NK-92 (cell line): Measurements from ENCODE around the gene MPHOSPH9.
A peak's percentile ranks its signal among the peaks of the same experiment; 100 is the strongest.

Experiments
- DNase-seq: peaks from one replicate; lab custom pipeline; 2025; ENCODE audit not compliant: unreplicated experiment; lab: John Stamatoyannopoulos, UW

Gene MPHOSPH9, protein sequence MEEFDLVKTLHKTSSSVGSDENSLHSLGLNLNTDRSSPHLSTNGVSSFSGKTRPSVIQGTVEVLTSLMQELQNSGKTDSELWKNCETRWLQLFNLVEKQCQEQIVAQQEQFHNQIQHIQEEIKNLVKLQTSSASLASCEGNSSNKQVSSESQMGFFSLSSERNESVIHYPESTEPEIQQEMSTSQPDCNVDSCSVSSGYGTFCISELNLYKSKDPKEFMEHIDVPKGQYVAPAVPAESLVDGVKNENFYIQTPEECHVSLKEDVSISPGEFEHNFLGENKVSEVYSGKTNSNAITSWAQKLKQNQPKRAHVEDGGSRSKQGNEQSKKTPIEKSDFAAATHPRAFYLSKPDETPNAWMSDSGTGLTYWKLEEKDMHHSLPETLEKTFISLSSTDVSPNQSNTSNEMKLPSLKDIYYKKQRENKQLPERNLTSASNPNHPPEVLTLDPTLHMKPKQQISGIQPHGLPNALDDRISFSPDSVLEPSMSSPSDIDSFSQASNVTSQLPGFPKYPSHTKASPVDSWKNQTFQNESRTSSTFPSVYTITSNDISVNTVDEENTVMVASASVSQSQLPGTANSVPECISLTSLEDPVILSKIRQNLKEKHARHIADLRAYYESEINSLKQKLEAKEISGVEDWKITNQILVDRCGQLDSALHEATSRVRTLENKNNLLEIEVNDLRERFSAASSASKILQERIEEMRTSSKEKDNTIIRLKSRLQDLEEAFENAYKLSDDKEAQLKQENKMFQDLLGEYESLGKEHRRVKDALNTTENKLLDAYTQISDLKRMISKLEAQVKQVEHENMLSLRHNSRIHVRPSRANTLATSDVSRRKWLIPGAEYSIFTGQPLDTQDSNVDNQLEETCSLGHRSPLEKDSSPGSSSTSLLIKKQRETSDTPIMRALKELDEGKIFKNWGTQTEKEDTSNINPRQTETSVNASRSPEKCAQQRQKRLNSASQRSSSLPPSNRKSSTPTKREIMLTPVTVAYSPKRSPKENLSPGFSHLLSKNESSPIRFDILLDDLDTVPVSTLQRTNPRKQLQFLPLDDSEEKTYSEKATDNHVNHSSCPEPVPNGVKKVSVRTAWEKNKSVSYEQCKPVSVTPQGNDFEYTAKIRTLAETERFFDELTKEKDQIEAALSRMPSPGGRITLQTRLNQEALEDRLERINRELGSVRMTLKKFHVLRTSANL

DNA sequence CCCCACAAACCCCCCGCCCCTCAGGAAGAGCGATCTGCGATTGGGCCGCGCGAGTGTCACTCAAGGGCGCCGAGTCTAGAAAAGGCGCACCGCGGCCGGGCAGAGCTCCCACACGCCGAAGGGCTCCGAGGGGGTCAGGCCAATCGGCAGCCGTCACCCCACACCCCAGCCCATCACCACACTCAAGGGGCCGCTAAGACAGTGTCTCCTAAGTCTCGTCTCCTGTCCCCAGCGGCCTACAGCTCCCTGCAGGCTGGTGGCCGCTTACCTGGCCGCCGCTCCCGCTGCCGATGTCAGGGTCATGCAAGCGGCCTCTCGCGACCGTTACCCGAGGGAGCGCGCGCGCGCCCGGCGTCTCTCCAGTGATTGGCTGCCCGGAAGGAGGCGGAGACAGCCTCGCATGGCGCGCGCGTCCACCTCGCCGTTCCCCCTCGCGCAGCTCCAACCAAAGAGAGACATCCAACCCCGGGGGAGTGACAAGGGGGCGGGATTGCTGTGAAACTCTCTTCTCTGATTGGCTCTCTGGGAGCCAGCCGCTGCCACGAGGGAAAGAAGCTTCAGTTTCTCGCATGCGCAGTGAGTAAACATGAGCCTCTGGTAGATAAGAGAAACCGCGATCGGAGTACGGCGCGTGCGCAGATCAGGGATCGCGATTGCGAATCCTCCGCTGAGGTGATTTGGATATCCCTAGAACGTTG lies at the start of gene MPHOSPH9, which contains the start of gene MTRFR:
MPHOSPH9 (minus strand) TSS at position 335 of the 698 bp plus-strand sequence. CDS start 2,777 bp downstream, outside the sequence.
MTRFR (plus strand) TSS at position 630 of the 698 bp plus-strand sequence. CDS start 20,239 bp downstream, outside the sequence.
- DNase-seq, result peak; percentile 98

DNA sequence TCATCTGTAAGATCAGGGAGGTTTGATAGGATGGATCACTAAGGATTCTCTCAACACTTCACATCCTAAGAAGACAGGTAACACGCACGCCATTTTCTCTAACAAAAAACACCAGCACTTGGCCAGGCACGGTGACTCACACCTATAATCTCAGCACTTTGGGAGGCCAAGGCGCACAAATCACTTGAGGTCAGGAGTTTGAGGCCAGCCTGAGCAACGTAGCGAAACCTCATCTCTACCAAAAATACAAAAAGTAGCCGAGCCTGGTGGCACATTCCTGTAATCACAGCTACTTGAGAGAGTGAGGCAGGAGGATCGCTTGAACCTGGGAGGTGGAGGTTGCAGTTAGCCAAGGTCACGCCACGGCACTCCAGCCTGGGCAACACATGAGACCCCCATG lies 49.2 kb upstream of the MPHOSPH9 start:
- DNase-seq, result no peak

DNA sequence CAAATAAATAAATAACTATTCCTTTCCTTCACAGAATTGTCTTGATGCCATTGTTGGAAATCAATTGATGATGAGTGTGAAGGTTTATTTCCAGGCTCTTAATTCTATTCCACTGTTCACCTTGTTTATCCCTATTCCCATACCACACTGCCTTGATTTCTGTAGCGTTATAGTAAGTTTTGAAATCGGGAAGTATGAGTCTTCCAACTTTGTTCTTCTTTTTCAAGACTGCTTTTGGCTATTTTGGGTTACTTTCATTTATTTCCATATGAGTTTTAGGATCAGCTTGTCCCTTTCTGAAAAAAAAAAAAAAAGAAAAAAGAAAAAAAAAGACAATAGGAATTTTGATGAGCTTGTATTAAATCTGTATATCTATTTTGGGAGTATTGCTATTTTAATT lies 48.0 kb upstream of the MPHOSPH9 start:
- DNase-seq, result no peak

DNA sequence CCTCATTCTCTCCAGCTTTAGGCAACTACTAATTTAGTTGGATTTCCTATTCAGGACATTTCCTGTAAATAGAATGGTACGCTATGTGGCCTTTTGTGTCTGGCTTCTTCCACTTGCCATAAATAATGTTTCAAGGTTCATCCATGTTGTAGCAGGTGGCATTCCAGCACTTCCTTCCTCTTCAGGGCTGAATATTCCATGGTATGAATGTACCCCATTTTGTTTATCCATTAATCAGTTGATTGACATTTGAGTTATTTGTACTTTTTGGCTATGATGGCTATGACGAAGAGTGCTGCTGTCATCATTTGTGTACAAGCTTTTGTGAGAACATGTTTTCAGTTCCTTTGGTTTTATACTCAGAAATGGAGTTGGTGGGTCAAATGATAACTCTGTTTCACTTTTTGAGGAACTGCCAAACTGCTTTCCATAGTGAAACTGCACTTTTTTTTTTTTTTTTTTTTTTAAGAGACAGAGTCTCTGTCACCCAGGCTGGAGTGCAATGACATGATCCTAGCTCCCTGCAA lies 45.2 kb upstream of the MPHOSPH9 start:
- DNase-seq, result no peak

DNA sequence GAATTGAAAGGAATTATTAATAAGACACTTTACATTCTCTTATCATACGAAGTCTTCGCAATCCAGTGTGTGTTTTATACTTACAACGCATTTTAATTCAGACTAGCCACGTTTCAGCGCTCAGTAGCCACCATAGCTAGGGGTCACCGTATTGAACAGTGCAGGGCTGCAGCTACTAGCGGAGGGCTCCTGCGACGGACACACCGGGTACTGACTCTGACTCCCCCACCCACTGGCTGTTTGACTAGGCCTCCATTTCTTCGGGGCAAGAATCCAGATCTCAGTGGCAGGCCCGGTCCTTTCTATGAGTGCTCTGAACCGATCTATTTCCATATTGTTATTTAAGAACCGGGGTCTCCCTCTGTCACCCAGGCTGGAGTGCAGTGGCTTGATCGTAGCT lies 40.2 kb upstream of the MPHOSPH9 start:
- DNase-seq, result no peak

DNA sequence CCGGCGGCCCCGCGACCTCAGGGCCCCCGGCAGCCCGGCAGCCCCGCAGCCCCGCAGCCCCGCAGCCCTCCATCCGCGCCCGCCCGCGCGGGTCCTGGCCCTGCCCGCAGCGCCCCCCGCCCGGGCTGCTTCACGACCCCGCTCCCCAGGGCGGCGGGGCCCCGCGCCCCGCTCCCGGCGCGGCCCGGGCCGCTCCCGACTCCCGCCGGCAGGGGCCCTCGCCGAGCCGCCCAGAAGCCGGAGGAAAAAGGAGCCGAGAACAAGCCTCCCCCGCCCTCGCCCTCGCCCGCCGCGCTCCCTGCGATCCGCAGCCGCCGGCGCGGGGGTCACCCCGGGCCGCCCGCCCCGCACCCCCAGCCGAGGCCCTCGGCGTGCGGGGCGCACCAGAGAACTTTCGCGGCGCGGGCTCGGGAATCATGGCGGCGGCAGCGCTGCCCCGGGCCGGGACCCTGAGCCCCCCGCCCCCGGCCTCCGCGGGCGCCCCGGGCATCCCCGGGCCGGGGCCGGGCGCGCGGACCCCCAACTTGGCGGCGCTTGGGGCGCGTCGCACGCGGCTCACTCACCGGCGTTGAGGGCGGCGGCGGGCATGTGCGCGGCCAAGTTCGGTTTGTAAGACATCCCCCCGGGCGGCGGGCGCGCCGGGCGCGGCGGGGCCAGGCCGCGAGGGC lies 38.2 kb upstream of the MPHOSPH9 start:
- no peak for DNase-seq

DNA sequence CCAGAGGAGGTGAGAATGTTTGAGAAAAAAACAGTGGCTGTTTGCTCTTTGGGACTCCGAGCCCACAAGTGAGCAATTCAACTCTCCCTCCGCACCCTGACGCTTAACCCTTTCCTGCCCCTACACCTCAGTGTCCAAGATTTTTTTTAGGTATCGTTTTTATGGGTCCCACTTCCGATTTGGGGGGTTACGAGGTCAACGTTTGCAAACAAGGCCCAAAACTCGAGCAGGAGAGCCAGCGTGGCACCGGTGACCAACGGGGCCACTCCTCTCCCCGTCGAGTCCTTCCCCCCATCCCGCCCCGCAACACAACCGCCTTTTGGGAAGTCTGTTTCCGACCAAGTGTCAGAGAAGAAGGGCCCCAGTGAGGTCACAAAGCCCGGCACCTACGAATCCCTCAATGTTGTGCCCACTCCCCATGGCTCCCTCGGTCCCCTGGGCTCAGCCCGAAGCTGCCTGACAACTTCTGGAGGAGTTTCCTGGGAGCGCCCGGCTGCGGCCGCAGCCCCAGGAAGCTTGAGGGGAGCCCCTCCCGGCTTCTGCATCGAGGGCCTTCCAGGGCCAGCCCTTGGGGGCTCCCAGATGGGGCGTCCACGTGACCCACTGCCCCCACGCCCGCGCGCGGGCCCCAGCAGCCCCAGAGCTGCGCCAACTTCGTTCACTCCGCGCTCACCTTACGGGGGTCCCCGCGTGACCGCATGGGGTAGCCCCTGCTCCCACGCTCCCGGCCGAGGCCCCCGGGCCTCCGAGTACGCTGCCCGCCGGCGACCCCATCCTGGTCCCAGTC lies 37.5 kb upstream of the MPHOSPH9 start:
- DNase-seq, result no peak

DNA sequence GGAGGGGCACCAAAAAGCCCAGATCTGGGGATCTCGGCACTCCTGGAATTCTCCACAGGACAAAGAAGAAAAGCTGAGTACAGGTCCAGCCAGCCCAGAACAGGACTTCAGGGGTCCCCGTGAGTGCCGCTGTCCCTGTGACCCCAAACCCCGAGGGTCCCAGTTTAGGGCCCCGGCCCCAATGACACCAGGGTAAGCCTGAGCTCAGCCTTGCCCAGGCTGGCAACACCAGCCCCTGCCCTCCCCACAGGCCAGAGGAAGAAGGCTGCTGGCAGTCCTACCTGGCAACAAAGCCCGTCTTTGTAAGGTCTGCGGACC lies 36.9 kb upstream of the MPHOSPH9 start:
- no peak for DNase-seq

DNA sequence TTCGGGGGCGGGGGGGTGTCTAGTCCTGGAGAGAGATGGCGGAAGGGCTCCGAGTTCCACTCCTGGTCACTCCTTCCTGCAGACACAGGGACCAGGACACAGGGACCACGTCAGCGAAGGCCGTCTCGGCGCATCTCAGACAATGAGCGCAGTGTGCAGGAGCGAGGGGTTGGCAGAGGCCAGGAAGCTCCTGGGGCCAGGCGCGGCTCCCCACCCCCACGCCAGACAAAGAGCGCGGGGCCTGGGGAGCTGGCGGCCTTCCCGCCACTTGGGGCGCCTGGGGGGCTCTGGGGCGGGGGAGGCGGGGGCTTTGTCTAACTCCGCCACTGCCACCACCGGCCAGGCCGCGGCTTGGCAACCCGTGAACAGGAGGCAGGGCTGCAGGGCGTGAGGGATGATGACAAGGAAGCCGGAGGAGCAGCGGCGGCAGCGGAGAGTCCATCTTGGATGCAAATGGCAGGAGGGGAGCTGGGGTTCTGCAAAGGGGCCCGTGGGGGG lies 36.5 kb upstream of the MPHOSPH9 start:
- no peak for DNase-seq

DNA sequence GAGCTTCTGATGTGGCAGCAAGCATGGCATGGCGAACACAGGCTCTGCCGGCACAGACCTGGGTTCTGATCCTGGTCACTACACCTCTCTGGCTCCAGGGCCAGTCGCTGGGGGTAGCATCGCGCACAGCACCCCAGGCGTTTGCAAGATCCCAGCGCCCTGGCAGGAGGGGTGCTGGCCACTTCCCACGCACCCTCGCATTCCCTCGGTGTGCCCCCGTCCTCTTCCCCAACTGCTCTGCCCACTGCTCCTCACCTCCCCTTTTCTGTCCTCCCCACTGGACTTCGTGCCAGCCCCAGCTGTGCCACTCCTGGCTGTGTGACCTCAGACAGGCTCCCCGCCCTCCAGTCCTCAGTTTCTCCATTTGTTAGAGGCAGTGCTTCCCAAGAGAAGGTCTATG lies 35.9 kb upstream of the MPHOSPH9 start:
- DNase-seq, result no peak

DNA sequence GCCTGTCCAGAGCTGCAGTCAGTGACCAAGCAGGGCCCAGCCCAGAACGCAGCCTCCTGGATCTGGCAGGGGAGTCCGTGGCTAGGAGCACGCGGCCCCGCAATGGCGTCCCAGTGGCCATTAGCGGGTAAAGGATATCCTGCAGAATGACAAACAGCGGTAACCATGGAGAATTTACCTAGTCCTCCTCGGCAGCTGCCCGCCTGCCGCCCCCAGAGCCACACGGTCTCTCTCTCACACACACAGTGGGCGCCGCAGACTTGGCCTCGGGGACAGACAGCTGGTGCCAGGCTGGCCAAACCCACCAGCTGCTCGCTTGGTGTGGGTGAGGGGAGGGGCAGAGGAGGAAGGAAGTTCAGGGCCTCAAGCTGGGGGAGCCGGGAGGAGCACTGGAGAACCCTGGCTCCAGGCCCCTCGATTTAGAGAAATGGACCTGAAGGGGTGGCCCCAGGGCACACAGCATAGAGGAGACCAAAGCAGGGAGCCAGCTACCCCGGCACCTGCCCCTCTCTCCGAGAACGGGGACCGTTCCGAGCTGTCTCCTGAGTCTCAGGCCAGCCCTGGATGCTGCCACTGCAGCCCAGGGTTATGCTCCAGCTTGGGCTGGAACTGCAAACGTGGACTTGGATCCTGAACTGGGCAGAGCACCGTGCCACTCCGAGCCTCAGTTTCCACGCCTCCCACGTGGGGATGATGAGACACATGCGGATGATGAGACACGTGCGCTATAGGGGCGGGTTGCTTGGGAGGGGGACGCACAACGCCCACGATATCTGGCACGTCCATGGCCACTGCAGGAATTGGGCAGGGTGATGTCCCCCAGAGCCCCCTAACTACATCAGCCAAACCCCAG lies 35.3 kb upstream of the MPHOSPH9 start:
- DNase-seq, result no peak

DNA sequence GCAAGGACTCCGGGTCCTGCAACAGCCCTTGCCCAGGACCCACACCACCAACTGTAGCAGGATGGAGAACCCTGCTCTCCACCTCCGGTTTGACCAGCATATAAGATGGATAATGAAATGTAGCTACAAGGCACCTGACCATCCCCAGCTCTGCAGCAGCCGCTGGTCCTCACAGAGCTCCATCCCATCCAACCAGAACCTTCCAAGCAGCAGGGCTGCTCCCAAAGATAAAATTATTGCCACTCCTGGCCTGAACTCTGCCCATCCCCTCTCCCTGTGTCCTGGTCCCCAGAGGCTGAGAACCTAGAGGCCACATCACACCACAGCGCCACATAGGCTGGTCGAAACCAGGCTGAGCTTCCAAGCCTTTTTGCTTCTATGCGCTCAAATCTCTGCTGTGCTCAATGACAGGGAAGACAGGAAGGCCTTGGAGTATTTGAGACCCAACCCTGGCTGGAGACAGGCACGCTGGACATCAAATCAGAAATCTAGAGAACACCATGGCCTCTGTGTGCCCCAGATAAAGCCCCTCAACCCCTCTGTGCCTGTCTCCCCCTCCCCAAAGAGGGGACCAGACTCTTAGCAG lies 34.5 kb upstream of the MPHOSPH9 start:
- no peak for DNase-seq

DNA sequence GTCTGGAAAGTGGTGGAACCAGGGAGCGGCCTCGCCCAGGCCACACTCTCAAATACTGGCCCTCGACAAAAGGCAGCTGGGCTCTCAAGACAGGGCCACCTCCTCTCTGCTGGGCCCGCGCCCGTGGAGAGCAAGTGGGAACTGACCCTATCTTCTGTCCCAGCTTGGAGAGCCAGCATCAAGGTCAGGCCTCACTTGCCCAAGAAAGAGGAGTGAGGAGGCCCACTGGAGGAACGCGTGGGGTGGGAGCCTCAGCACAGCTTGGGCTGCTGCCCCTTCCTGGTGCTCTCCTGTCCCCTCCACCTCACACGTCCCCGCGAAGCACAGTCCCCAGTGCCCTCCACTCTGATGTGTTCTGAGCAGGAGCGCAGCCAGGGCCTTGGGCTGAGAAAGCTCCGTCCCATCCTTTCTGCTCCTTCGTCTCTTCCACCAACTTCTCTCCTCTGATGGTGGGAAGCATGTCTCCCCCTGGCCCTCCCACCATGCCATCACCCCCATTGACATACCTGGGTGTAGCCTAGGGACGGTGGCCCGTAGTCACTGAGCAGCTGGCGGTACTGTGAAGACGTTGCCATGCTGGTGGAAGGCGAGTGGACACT lies 33.8 kb upstream of the MPHOSPH9 start:
- no peak for DNase-seq

DNA sequence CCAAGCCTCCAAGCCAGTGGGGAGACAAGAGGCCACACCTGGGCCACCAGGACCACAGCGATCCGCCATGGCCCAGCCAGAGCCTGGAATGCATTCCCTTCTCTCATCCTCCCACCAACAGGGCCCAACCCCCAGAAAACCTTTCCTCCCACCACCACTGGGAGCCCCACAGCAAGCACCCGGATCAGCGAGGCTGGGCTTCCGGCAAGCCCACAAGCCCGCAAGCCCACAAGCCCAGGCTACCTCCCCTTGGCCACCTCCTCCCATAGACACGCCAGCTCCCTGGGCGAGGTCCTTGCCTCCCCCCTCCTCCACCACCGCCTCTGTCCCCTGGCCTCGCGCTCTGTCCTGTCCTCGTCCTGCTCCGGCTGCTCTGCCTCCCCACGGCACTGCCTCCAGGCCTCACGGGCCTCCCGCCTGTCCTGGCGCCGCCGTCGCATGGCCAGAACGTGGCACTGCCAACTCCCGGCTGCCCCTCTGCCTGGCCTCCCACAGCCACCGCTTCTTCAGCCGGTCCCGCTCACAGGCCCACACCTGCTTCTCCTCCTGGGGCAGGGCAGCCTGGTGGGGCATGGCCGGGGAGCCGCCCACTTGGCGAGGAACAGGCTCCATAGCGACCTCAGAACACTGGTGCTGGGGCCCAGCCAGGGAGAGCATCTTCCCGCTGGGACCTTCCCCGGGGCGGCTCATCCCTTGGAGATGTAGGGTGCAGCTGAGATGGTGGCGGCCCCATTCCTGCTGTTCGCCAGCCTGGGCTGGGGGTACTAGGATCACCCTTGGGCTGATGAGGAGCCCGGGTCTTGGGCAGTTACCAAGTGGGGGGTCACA lies 33.1 kb upstream of the MPHOSPH9 start:
- DNase-seq, result no peak

DNA sequence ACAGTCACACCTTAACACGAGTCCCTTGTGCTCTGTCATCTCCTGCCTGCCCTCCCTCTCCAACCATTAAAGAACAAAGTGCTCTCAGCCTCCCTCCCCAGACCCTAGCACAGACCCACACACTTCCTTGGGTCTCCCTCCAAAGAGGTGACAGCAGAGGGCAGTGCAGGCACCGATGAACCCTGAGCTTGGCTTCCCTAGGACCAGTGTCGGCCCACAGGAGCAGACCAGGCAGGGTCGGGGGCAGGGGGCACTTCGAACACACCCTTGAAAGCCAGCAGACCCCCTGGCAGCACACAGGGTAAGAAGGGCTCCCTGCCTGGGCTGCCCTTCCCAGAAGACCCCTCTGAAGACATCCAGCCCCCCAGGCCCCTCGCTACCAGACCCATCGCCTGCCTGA lies 31.7 kb upstream of the MPHOSPH9 start:
- DNase-seq, result no peak

DNA sequence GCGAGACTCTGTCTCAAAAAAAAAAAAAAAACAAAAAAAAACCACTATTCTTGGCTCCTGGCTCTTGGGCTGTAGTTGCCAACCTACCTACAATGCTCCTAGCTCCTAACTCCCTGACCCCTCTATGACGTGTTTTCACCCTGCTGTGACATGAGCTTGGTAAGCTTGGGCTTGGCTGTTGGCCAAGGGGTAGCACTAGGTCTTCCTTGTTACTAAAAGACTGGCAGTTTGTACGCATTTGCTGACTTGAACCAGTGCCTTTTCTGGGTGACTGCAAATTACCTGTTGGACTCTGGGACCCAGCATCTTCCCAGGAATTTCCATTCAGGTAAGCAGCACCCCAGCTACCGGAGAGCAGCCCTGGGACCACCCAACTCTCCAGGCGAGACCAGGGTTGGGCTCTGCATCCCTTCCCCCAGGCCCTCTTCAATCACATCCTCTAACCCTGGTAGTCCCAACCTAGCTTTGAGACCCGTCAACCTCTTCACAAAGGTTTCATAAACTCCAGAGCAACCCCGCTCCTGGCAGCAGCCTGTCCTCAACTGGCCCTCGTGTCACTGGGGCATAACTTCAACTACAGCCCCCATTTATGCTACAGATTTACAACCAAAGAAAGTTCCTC lies 30.4 kb upstream of the MPHOSPH9 start:
- DNase-seq, result no peak
